ENCODE measurements around the gene ALOX12.

Gene ALOX12

DNA sequence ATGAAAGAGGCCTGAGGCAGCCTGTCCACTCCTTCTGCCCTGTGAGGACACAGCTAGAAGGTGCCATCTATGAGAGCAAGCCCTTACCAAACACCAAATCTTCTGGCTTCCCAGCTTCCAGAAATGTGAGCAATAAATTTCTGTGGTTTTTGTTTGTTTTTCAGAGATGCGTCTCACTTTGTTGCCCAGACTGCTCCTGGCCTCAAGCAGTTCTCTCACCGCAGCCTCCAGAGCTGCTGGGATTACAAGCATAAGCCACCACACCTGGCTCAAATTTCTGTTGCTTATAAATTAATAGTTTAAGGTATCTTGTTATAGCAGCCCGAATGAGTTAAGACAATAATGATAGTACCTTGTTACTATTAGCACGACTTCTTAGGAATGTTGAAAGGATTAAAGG lies 60.5 kb downstream of the ALOX12 start:
- no peak overlapping the region for H3K27ac ChIP-seq
- TF ChIP-seq ZFX (IDR thresholded peaks at IDR 0.05; ENCODE audit: borderline replicate concordance) = no peak
- TF ChIP-seq, protein P1, sequence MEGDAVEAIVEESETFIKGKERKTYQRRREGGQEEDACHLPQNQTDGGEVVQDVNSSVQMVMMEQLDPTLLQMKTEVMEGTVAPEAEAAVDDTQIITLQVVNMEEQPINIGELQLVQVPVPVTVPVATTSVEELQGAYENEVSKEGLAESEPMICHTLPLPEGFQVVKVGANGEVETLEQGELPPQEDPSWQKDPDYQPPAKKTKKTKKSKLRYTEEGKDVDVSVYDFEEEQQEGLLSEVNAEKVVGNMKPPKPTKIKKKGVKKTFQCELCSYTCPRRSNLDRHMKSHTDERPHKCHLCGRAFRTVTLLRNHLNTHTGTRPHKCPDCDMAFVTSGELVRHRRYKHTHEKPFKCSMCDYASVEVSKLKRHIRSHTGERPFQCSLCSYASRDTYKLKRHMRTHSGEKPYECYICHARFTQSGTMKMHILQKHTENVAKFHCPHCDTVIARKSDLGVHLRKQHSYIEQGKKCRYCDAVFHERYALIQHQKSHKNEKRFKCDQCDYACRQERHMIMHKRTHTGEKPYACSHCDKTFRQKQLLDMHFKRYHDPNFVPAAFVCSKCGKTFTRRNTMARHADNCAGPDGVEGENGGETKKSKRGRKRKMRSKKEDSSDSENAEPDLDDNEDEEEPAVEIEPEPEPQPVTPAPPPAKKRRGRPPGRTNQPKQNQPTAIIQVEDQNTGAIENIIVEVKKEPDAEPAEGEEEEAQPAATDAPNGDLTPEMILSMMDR (IDR thresholded peaks at IDR 0.05) = no peak

GRCh38 chr17:7058831-7059447 lies 63.1 kb downstream of the ALOX12 start:
- no peak for TF ChIP-seq ZFX (IDR thresholded peaks at IDR 0.05; ENCODE audit: borderline replicate concordance)
- TF ChIP-seq, protein P1 (IDR thresholded peaks at IDR 0.05) = no peak
- H3K27ac ChIP-seq = no peak overlapping the region
